ENCODE data around the gene SYT7.

DNA sequence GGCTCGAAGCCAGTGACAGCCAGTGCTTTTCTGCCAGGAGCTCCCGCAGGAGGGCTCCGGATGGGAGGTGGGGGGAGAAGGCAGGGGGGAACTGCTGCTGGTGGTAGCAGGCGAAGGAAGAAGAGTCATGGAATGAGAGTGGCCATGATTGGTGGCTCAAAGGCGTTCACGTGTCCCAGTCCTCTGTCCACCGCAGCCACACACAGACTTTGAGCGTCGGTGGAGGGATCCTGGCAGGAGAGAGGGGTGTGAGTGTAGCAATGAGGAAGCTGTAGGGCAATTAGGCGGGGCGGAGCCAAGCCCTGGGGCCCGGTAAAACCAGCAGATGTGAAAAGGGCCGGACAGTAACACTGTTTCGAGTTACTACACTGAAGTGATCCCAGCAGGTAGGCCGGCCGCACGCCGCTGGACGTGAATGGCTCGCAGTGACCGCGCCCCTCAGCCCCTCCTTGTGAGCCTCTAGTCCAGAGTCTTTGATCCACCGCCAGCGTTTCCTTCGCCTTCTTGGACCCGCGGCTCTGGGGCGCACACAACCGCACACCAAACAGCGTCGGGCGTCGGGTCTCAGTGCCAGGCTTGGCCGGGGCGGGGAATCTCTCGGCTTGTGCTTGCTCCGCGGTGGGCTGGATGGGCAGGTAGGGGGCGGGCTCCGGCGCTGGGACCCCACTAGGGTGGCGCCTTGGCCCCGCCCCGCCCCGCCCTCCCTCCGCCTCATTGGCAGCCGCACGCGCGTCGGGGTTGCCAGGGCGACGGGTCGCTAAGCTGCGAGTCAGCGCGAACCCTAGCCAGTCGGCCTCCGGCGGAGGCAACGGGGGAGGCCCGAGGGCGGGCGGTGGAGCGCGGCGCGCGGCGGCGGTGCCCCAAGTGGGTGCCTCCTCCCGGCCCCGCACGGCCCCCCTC, 72.7 kb downstream of the SYT7 start, which contains the start of gene LRRC10B:
- TF ChIP-seq HOXA7 (CRISPR knock-in tag; IDR thresholded peaks at IDR 0.05) (no peak), POLR2A (IDR thresholded peaks at IDR 0.05; ENCODE audit: low read length) (no peak), RAD21 (conservative IDR thresholded peaks at IDR 0.05 in 1 of 2, IDR thresholded peaks at IDR 0.05 in 1 of 2) (no peak), RNF2 (IDR thresholded peaks at IDR 0.05; ENCODE audit: borderline replicate concordance, low read depth) (no peak), RFX5 (IDR thresholded peaks at IDR 0.05) (no peak), ZFP36 (IDR thresholded peaks at IDR 0.05; ENCODE audit: borderline replicate concordance, partially characterized antibody) (no peak), PHF8 (IDR thresholded peaks at IDR 0.05; ENCODE audit: borderline replicate concordance, low read depth) (no peak), CHD2 (IDR thresholded peaks at IDR 0.05; ENCODE audit: low read length, partially characterized antibody) (no peak)
- TF ChIP-seq, protein P1, sequence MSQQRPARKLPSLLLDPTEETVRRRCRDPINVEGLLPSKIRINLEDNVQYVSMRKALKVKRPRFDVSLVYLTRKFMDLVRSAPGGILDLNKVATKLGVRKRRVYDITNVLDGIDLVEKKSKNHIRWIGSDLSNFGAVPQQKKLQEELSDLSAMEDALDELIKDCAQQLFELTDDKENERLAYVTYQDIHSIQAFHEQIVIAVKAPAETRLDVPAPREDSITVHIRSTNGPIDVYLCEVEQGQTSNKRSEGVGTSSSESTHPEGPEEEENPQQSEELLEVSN (IDR thresholded peaks at IDR 0.05; ENCODE audit: borderline replicate concordance, low read depth), result no peak
- TF ChIP-seq, protein P2, sequence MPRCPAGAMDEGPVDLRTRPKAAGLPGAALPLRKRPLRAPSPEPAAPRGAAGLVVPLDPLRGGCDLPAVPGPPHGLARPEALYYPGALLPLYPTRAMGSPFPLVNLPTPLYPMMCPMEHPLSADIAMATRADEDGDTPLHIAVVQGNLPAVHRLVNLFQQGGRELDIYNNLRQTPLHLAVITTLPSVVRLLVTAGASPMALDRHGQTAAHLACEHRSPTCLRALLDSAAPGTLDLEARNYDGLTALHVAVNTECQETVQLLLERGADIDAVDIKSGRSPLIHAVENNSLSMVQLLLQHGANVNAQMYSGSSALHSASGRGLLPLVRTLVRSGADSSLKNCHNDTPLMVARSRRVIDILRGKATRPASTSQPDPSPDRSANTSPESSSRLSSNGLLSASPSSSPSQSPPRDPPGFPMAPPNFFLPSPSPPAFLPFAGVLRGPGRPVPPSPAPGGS (IDR thresholded peaks at IDR 0.05), result no peak
- TF ChIP-seq, protein P3, sequence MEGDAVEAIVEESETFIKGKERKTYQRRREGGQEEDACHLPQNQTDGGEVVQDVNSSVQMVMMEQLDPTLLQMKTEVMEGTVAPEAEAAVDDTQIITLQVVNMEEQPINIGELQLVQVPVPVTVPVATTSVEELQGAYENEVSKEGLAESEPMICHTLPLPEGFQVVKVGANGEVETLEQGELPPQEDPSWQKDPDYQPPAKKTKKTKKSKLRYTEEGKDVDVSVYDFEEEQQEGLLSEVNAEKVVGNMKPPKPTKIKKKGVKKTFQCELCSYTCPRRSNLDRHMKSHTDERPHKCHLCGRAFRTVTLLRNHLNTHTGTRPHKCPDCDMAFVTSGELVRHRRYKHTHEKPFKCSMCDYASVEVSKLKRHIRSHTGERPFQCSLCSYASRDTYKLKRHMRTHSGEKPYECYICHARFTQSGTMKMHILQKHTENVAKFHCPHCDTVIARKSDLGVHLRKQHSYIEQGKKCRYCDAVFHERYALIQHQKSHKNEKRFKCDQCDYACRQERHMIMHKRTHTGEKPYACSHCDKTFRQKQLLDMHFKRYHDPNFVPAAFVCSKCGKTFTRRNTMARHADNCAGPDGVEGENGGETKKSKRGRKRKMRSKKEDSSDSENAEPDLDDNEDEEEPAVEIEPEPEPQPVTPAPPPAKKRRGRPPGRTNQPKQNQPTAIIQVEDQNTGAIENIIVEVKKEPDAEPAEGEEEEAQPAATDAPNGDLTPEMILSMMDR (IDR thresholded peaks at IDR 0.05), result no peak
- TF ChIP-seq, protein P4, sequence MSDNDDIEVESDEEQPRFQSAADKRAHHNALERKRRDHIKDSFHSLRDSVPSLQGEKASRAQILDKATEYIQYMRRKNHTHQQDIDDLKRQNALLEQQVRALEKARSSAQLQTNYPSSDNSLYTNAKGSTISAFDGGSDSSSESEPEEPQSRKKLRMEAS (IDR thresholded peaks at IDR 0.05), result no peak
- TF ChIP-seq, protein P5, sequence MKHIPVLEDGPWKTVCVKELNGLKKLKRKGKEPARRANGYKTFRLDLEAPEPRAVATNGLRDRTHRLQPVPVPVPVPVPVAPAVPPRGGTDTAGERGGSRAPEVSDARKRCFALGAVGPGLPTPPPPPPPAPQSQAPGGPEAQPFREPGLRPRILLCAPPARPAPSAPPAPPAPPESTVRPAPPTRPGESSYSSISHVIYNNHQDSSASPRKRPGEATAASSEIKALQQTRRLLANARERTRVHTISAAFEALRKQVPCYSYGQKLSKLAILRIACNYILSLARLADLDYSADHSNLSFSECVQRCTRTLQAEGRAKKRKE (CRISPR knock-in tag; IDR thresholded peaks at IDR 0.05; ENCODE audit: low read depth), result no peak
